HG03095 (cell line): Measurements from ENCODE around the gene ZNF431.
"Not testable (repeated sequence)": the region's sequence is repeated elsewhere in the genome, so short reads cannot be mapped to it uniquely, and the experiment has no call there.

Experiments used
- ATAC-seq: cut with Tn5 transposase; IDR thresholded peaks from one replicate; pipeline ENCODE4 v1.9.1; 2021; ENCODE audit warnings: moderate library complexity; ENCODE audit not compliant: unreplicated experiment

ZNF431 gene

DNA sequence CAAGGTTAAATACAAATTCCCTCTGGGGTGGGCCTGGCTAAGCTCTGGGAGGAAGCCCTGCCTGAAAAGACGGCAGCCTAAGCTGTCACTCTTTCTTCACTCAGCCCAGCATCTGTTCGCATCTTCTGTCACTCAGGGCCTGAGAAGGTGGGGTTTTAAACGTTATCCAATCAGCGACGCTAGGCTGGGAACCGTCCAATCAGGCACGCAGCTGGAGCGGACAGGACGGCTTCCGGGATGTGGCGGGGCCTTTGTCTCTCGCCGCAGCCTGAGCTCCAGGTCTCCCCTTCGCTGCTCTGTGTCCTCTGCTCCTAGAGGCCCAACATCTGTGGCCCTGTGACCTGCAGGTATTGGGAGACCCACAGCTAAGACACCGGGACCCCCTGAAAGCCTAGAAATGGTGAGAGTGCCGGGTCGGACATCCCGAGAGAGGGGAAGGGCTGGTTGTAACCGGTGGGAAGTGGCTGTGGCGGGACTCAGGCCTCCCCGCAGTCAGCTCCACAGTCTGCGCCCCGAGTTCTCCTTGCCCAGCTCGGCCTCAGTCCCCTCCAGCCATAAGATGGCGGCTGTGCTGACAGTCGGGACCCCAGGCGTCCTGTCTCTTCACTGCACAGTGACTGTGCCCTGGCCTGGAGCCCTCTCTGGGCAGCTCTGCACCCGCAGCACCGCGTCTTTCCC lies at the start of gene ZNF431:
Gene ZNF431 (plus strand): TSS at position 254 of the 678 bp plus-strand sequence. CDS start 144 bp downstream, at position 398.
- ATAC-seq, result peak; percentile 99

GRCh38 chr19:21092109-21092508 lies 49.7 kb upstream of the ZNF431 start:
- no peak for ATAC-seq

- no peak for ATAC-seq
Measured at GRCh38 chr19:21094347-21095025, 47.4 kb upstream of the ZNF431 start.

DNA sequence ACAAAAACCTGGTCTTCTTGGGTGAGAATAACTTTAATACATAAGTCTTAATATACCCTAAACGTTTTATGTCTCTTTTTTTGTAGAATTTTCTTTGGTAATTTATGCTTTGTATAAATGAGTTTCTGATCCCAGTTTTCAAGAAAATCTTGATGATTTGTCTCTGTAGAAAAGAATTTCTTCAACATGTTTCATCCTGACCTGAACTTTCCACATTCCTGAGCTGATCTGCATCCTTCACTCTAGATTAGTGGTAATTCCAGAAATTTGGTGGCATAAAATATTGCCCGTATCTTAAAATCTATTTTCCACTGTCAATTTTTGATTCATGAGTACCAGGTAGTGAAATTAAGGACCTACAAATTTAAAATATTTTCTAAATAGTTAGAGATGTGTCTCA lies 43.5 kb upstream of the ZNF431 start:
- ATAC-seq, result no peak

- no peak for ATAC-seq
Measured at GRCh38 chr19:21101521-21102242, 40.2 kb upstream of the ZNF431 start.

DNA sequence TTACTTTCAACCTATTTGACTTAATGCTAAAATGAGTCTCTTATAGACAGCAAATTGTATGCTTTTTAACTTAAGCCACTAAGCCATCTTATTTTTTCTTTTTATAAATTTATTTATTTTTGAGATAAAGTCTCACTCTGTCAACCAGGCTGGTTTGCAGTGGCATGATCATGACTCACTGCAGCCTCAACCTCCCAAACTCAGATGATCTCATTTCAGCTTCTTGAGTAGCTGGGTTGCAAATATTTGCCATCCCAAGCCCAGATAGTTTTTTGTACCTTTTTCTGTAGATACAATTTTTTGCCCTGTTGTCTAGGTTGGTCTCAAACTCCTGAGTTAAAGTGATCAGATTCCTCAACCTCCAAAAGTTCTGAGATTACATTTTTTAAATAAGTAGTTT lies 32.7 kb upstream of the ZNF431 start:
- no peak for ATAC-seq

- no peak for ATAC-seq
Measured at GRCh38 chr19:21110183-21110582, 31.7 kb upstream of the ZNF431 start.

DNA sequence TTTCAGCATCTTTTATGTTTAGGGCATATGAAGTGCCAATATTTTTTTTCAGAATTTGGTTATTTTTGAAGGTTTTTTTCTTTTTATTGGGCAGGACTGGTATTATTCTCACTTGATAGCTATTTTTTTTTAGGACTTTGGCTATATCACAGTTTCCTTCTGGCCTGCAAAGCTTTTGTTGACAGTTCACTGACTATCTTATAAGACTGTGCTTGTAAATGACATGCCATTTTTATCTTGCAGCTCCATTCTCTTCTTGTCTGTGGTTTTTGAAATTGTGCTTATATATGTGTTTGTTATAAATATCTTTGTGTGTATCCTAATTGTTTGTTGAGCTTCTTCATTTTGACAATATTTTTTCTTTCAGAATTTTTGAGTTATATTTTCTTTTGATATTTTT lies 26.4 kb upstream of the ZNF431 start:
- no peak for ATAC-seq

GRCh38 chr19:21117041-21117907 lies 24.6 kb upstream of the ZNF431 start:
- ATAC-seq, result no peak

DNA sequence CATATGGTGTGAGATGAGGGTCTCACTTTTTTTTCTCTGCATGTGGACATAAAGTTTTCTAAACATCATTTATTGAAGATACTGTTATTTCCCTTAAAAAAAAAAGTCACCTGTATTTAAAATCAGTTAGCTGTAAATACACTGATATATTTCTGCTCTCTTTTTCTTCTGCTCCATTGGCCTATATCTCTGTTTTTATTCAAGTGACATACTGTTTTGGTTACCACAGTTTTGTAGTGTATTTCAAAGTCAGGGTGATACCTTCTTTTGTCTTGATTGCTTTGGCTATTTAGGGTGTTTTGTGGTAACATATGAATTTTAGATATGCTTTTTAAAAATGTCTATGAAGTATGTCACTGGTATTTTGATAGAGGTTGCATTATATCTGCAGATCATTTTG lies 15.8 kb upstream of the ZNF431 start:
- no peak for ATAC-seq

GRCh38 chr19:21127001-21127400 lies 14.8 kb upstream of the ZNF431 start:
- no peak for ATAC-seq

- no peak for ATAC-seq
Measured at GRCh38 chr19:21127898-21128297, 13.9 kb upstream of the ZNF431 start.

DNA sequence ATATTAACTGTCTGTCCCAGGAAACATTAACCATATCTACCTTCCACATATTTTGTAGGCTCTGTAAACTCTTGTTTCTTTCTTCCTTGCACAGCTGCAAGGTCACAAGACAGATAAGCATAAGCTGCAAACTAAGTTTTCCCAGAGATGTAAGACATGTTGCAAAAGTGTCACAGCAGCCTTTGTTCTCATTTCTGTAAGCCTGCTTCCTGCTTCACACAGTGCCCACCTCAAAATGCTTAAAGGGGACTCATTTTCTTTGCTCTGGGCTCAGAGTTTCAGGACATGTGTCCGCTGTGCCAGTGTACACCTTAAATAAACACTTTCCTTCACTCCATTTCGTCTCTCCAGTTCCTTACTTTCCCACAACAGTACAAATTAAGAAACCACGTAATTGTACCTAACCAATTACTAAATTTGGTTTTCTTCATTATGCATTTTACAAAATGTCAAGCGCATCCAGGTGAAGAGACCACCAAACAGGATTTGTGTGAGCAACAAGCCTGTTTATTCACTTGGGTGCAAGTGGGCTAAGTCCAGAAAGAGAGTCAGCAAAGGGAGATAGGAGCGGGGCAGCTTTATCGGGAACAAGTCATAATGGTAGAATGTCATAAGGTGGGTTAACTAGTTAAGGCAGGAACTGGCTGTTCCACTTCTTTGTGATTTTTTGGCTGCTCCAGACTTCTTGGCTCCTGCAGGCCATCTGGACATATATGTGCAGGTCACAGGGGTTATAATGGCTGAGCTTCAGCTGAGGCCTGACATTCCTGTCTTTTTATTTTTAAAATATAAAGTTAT lies 12.7 kb upstream of the ZNF431 start:
- no peak for ATAC-seq

DNA sequence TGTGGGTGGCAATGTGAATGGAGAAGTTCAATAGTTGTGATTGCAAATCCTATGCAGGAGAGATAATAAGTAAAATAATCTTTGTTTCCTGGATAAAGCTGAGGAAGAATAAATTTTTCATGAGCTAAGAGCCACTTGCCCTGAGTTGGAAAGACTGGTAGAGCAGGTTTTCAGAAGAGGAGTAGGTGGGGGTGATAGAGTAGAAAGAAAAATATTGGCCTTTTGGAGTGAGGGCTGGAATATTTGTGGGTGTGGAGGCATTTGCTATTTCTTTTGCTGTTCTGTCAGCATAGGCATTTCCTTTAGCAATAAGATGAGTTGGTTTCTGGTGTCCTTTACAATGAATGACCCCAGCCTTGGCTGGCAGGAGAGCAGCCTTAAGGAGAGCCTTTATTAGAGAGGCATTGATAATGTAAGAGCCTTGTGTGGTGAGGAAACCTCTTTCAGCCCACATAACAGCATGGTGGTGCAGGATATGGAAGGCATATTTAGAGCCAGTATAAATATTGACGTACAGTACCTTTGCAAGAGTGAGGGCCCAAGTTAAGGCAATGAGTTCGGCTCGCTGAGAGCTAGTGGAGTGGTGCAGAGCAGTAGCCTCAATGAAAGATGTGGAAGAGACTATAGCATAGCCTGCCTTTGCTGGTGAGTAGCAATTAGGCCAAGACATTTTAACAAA lies 11.6 kb upstream of the ZNF431 start:
- no peak for ATAC-seq

- ATAC-seq, result no peak
Measured at GRCh38 chr19:21133633-21134032, 8.2 kb upstream of the ZNF431 start.

- ATAC-seq, result no peak
Measured at GRCh38 chr19:21134934-21135366, 6.9 kb upstream of the ZNF431 start.

DNA sequence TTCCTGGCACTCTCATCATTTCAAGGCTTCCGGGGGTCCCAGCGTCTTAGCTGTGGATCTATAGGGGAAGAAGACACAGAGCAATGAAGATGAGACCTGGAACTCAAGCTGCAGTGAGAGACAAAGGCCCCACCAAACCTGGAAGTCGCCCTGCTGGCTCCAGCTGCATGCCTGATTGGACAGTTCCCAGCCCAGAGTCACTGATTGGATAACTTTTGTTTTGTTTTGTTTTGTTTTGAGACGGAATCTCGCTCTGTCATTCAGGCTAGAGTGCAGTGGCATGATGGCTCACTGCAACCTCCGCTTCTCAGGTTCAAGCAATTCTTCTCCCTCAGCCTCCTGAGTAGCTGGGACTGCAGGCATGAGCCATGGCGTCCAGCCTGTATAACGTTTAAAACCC lies 6.4 kb upstream of the ZNF431 start:
- no peak for ATAC-seq

DNA sequence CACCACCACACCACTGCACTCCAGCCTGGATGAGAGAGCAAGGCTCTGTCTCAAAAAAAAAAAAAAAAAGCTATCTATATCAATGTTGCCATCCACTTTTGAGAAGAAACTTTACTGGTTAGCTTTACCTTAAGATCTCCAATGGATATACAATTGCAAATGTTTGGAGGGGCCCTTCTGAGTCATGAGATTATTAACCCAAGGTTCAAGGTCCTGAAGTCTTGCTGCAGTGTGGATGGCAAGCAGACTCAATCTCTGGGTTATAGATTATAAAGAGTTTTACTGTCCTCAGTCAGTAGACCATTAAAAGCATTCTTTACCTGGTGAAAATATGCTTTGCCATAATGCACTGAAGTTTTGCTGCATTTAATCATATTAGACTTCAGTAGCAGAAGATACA lies 3.7 kb upstream of the ZNF431 start:
- ATAC-seq, result no peak

DNA sequence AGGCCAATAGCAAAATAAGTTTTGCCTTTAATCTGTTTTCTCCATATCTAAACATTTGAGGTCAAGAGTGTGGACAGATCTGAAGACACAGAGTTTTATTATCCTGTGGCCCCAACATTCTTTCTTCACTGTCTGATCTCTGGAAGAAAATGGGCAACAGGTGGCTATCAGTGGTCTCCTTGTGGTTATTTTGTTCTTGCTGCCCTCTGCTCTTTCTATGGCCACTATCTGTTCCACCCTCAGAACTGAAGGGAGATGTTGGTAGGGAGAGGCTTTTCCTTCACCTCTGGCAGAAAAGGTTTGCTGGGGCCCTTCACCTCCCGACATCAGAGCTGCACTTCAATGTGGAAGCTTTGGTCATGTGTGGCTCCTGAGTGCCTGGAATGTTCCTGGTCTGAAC lies 834 bp upstream of the ZNF431 start:
- ATAC-seq, result not testable (repeated sequence)

GRCh38 chr19:21143428-21143827 lies 1.6 kb downstream of the ZNF431 start:
- no peak for ATAC-seq
